ENCODE results near the gene MAP7D3. TPM values are rescaled to one million over a fixed set of nuclear protein-coding genes. Genes with fewer than 3 reads are reported as not detected.

MAP7D3 gene
- total RNA-seq, 1 donor from 2014 or later, result 29.1 TPM

DNA sequence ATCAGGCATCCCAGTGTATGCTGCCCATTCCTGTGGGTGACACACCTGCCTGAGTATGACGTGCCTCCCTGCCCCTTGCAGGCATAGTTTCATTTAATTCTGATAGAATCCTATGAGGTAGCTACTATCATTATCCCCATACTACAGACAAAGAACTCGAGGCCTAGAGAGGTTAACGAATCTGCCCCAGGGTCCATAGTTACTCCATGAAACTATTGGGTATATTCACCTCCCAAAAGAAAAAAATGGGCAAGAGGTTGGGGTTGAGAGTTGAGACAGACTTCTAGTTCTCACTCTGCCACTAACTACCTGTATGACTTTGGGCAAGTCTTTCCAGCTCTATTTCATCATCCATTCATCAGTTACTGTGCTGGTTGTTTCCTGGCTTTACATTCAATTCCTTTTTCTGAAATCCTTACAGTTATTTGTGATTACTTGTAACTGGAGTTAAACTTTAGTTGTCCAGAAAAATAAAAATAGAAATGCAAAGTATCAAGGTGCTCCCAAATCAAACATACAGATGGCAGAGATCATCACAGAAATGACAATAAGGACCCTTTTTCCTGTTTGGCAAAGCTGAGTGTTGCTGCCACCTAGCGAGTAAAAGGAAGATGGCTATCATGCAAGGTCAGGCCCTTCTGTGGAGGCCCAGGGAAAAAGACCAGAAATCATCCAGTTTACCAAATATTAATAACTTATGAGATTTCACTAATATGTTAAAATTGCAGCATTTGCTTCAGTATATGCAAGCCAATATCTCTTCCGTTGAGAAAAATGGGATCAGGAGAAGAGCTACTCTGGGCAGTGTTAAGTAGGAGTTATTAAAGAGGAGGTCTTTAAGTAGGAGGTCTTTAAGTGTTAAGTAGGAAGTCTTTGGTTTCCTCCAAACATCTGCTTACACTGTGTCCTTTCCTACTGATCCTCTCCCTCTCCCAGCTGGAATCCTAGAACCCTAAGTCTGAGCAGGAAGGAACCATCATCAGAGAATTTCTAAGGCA lies 17.1 kb upstream of the MAP7D3 start:
- Mint-ChIP-seq H3K27ac (no peak overlapping the region), H3K36me3 (ENCODE audit: low read depth) (no peaks in the 10 kb centered on the region), H3K9me3 (no peaks in the 10 kb centered on the region), H3K4me3 (no peak overlapping the region), H3K27me3 (ENCODE audit: insufficient read depth) (no peaks in the 10 kb centered on the region), H3K4me1 (ENCODE audit: low read depth) (peaks cover 4% of the 10 kb centered on the region)
- DNase-seq (ENCODE audit: low spot score), result peak; percentile 21
- intact Hi-C loops (cut with micrococcal nuclease), result loop anchor here (1.0 to 2.0 kb wide), 2 partner anchors 102 to 240 kb away; no protein-coding TSS in a partner anchor

DNA sequence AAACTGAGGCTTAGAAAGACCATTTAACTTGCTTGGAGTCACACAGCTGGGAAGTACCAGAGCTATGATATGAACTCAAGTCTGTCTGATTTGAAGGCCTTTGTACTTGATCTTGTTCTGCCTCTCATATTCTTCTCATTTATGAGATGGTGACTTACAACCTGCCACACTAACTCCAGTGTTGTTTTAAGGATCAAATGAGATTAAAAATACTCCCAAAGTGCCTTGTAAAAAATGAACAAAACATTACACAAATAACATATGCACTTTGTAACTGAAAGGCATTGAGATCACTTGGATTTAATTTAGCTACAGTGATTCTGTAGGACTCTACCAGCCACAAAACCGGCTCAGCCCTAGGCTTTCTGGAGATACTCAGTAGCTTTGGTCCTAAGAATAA lies 15.6 kb upstream of the MAP7D3 start:
- intact Hi-C loops (cut with micrococcal nuclease), result no loop called here
- Mint-ChIP-seq H3K27ac (no peak overlapping the region), H3K9me3 (no peaks in the 10 kb centered on the region), H3K36me3 (ENCODE audit: low read depth) (no peaks in the 10 kb centered on the region), H3K27me3 (ENCODE audit: insufficient read depth) (no peaks in the 10 kb centered on the region), H3K4me1 (ENCODE audit: low read depth) (no peaks in the 10 kb centered on the region), H3K4me3 (no peak overlapping the region)
- no peak for DNase-seq (ENCODE audit: low spot score)

- H3K4me3 Mint-ChIP-seq, result no peak overlapping the region
Measured at GRCh38 chrX:136262812-136263315, 11.7 kb upstream of the MAP7D3 start.

DNA sequence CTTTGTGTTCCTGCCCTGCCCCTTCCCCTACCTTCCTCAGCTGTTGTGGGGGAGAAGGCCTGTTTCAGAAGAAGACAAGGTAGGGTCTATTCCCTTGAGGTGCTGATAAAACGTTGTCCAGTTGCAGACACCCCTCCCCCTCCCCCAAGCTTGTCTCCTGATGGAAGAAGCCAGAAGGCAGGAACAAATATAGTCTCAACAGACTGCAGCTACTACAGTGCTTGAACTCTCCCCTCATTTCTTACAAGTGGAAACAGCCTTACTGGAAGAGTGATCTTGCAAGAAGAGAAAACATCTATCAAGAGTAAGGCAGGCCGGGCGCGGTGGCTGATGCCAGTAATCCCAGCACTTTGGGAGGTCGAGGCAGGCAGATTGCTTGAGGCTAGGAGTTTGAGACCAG lies 11.0 kb upstream of the MAP7D3 start:
- peaks cover 18% of the 10 kb centered on the region for H3K4me1 Mint-ChIP-seq (ENCODE audit: low read depth)
- intact Hi-C loops (cut with micrococcal nuclease), result no loop called here

More at GRCh38 chrX:136262812-136263315, 11.7 kb upstream of the MAP7D3 start:
- H3K4me1 Mint-ChIP-seq (ENCODE audit: low read depth), result peaks cover 18% of the 10 kb centered on the region
- H3K27me3 Mint-ChIP-seq (ENCODE audit: insufficient read depth), result no peaks in the 10 kb centered on the region
- no peaks in the 10 kb centered on the region for H3K36me3 Mint-ChIP-seq (ENCODE audit: low read depth)
- H3K9me3 Mint-ChIP-seq, result no peaks in the 10 kb centered on the region
- intact Hi-C loops (cut with micrococcal nuclease), result no loop called here
- H3K27ac Mint-ChIP-seq, result no peak overlapping the region
- DNase-seq (ENCODE audit: low spot score), result no peak

DNA sequence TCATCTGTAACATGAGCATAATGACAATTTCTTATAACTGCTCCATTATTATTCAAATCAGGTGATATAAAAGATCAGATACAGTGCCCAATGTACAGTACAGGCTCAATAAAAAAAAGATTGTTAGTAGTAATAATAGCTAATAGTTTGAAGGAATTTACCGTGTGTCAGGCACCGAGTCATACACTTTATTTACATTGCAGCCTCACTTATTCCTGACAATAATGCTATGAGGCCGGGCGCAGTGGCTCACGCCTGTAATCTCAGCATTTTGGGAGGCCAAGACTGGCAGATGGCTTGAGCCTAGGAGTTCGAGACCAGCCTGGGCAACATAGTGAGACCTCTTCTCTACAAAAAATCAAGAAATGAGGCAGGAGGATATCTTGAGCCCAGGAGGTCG lies 10.1 kb upstream of the MAP7D3 start:
- Mint-ChIP-seq H3K4me1 (ENCODE audit: low read depth) (peaks cover 18% of the 10 kb centered on the region), H3K27ac (no peak overlapping the region), H3K9me3 (no peaks in the 10 kb centered on the region), H3K36me3 (ENCODE audit: low read depth) (no peaks in the 10 kb centered on the region), H3K27me3 (ENCODE audit: insufficient read depth) (no peaks in the 10 kb centered on the region), H3K4me3 (no peak overlapping the region)
- no peak for DNase-seq (ENCODE audit: low spot score)
- intact Hi-C loops (cut with micrococcal nuclease), result no loop called here

More for the DNA sequence above, 11.0 kb upstream of the MAP7D3 start:
- H3K27me3 Mint-ChIP-seq (ENCODE audit: insufficient read depth), result no peaks in the 10 kb centered on the region
- DNase-seq (ENCODE audit: low spot score), result no peak
- H3K9me3 Mint-ChIP-seq, result no peaks in the 10 kb centered on the region
- no peak overlapping the region for H3K27ac Mint-ChIP-seq
- H3K4me3 Mint-ChIP-seq, result no peak overlapping the region
- no peaks in the 10 kb centered on the region for H3K36me3 Mint-ChIP-seq (ENCODE audit: low read depth)

DNA sequence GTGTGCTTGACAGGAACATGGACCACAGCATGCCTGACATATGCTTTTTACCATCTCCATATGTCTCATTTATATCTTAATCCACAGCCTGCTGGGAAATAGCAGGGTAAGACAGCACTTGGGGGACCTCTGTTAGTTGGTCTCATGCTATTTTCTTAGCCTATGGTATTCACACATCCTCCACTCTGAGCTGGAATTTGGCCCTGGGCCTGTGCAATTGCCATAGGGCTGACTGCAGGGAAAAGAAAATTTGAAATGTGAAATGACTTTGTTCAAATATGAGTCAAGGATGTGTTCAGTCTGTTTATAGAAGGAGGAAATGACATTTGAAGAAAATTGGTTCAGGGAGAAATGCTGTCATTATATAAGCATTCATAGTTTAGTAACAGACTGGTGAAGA lies 9.6 kb upstream of the MAP7D3 start:
- H3K4me3 Mint-ChIP-seq, result no peak overlapping the region
- peaks cover 18% of the 10 kb centered on the region for H3K4me1 Mint-ChIP-seq (ENCODE audit: low read depth)
- no peak overlapping the region for H3K27ac Mint-ChIP-seq

GRCh38 chrX:136259543-136259942 lies 8.3 kb upstream of the MAP7D3 start:
- Mint-ChIP-seq H3K27me3 (ENCODE audit: insufficient read depth) (no peaks in the 10 kb centered on the region), H3K4me3 (no peak overlapping the region), H3K36me3 (ENCODE audit: low read depth) (no peaks in the 10 kb centered on the region), H3K9me3 (no peaks in the 10 kb centered on the region), H3K27ac (peak overlapping the region; percentile 81), H3K4me1 (ENCODE audit: low read depth) (peaks cover 18% of the 10 kb centered on the region)
- peak; percentile 9 for DNase-seq (ENCODE audit: low spot score)
- intact Hi-C loops (cut with micrococcal nuclease), result loop anchor here (1.0 to 10.0 kb wide), 2 partner anchors 8 to 435 kb away; partner anchors contain the start of gene MAP7D3

More for the DNA sequence above, 9.6 kb upstream of the MAP7D3 start:
- intact Hi-C loops (cut with micrococcal nuclease), result no loop called here
- DNase-seq (ENCODE audit: low spot score), result no peak
- no peaks in the 10 kb centered on the region for H3K27me3 Mint-ChIP-seq (ENCODE audit: insufficient read depth)
- no peaks in the 10 kb centered on the region for H3K36me3 Mint-ChIP-seq (ENCODE audit: low read depth)
- no peaks in the 10 kb centered on the region for H3K9me3 Mint-ChIP-seq

DNA sequence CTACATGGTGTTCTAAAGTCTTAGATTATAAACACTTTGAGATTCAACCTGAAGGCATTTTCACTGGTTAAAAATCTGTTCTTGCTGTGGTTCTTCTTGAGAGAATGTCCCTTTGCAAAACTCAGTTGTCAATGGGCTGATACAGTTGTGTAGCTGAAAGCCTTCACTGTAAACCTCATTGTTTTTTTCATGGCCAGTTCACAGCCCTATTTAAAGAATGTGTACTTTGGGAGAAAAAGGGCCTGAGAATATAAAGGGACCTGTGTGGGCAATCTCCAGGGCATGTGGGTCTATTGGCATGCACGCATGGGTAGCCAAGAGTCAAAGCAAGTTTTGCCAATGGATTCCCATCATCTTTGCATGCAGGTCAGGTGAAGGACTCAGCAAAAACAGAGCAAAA lies 7.8 kb upstream of the MAP7D3 start:
- no peaks in the 10 kb centered on the region for H3K27me3 Mint-ChIP-seq (ENCODE audit: insufficient read depth)
- H3K36me3 Mint-ChIP-seq (ENCODE audit: low read depth), result no peaks in the 10 kb centered on the region
- no peak overlapping the region for H3K27ac Mint-ChIP-seq
- intact Hi-C loops (cut with micrococcal nuclease), result loop anchor here (1.0 to 10.0 kb wide), 2 partner anchors 8 to 436 kb away; partner anchors contain the start of gene MAP7D3
- no peak overlapping the region for H3K4me3 Mint-ChIP-seq
- peaks cover 18% of the 10 kb centered on the region for H3K4me1 Mint-ChIP-seq (ENCODE audit: low read depth)
- DNase-seq (ENCODE audit: low spot score), result no peak
- no peaks in the 10 kb centered on the region for H3K9me3 Mint-ChIP-seq

GRCh38 chrX:136256026-136256425 lies 4.8 kb upstream of the MAP7D3 start:
- Mint-ChIP-seq H3K4me3 (no peak overlapping the region), H3K9me3 (no peaks in the 10 kb centered on the region), H3K27me3 (ENCODE audit: insufficient read depth) (no peaks in the 10 kb centered on the region), H3K4me1 (ENCODE audit: low read depth) (peaks cover 25% of the 10 kb centered on the region), H3K36me3 (ENCODE audit: low read depth) (no peaks in the 10 kb centered on the region), H3K27ac (no peak overlapping the region)
- DNase-seq (ENCODE audit: low spot score), result no peak
- intact Hi-C loops (cut with micrococcal nuclease), result loop anchor here (10.0 kb wide), 1 partner anchor 439 kb away; no protein-coding TSS in a partner anchor

DNA sequence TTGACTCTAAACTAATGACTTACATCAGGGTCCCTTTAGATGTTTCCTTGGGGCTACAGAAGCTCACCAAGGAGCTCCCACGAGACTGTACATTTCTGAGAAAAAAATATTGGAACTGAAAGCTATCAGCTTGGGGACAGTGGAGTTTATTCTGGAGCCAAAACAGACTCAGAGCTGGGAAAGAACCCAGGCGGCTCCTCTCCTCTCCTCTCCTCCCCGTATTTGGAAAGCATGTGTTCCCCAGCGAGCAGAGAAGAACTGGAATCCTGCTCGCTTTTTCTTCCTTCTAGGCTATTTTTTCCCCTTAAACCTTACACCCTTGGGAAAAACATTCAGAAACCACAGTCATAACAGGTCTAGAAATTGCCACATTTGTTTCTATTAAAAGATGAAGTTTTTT lies 4.3 kb upstream of the MAP7D3 start:
- Mint-ChIP-seq H3K27ac (no peak overlapping the region), H3K4me3 (no peak overlapping the region), H3K36me3 (ENCODE audit: low read depth) (no peaks in the 10 kb centered on the region), H3K4me1 (ENCODE audit: low read depth) (peaks cover 20% of the 10 kb centered on the region), H3K9me3 (no peaks in the 10 kb centered on the region), H3K27me3 (ENCODE audit: insufficient read depth) (no peaks in the 10 kb centered on the region)
- no peak for DNase-seq (ENCODE audit: low spot score)
- intact Hi-C loops (cut with micrococcal nuclease), result loop anchor here (10.0 kb wide), 1 partner anchor 439 kb away; no protein-coding TSS in a partner anchor

GRCh38 chrX:136250191-136251040 lies 784 bp downstream of the MAP7D3 start:
- no peaks in the 10 kb centered on the region for H3K27me3 Mint-ChIP-seq (ENCODE audit: insufficient read depth)
- H3K27ac Mint-ChIP-seq, result peak overlapping the region; percentile 61
- intact Hi-C loops (cut with micrococcal nuclease), result loop anchor here (1.0 to 10.0 kb wide), 5 partner anchors 9 to 444 kb away; partner anchors contain the start of genes MMGT1 and SLC9A6

DNA sequence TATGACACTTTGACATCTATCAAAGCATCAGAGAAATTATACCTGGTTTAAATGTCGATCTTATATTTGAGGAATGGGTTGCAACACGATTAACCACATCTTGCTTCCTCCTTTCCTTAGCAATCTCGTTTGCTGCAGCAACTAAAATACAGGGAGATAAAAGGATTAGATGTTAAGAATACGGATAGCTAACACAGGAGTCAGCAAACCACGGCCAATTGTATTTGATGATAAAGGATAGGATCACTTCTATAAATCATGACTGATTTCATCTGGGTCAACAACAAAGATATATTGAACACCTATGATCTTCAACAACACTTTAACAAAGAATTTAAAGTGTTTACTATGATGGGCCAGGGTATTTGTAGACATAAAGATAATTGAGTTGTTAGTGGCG lies 5.0 kb downstream of the MAP7D3 start:
- Mint-ChIP-seq H3K4me1 (ENCODE audit: low read depth) (peaks cover 9% of the 10 kb centered on the region), H3K27ac (no peak overlapping the region), H3K27me3 (ENCODE audit: insufficient read depth) (no peaks in the 10 kb centered on the region), H3K9me3 (no peaks in the 10 kb centered on the region), H3K36me3 (ENCODE audit: low read depth) (peaks cover 20% of the 10 kb centered on the region), H3K4me3 (no peak overlapping the region)
- DNase-seq (ENCODE audit: low spot score), result no peak
- intact Hi-C loops (cut with micrococcal nuclease), result no loop called here

More at GRCh38 chrX:136250191-136251040, 784 bp downstream of the MAP7D3 start:
- Mint-ChIP-seq H3K9me3 (no peaks in the 10 kb centered on the region), H3K4me1 (ENCODE audit: low read depth) (peaks cover 16% of the 10 kb centered on the region), H3K36me3 (ENCODE audit: low read depth) (no peaks in the 10 kb centered on the region), H3K4me3 (peak overlapping the region; percentile 81)
- peak; percentile 14 for DNase-seq (ENCODE audit: low spot score)
